A673 (cell line): ENCODE data around the gene PARP11.

Source experiments
- EZH2 ChIP-seq: fragments of 200-600 bp; sonication (generic); IDR thresholded peaks from 2 replicates; pipeline ENCODE4 v1.6.1; 2017; ENCODE audit warnings: borderline replicate concordance, low read depth, mild to moderate bottlenecking, mixed read lengths, antibody characterized with exemption, low read length; ENCODE audit not compliant: poor library complexity, severe bottlenecking
- TF ChIP-seq, protein P1 (sequence below): fragments of 300-800, 200-600 bp; sonication (generic); conservative IDR thresholded peaks from 2 replicates; pipeline ENCODE4 v1.5.1; 2017; ENCODE audit warnings: low read depth, mild to moderate bottlenecking, antibody characterized with exemption, low read length, moderate library complexity, mixed read lengths

DNA sequence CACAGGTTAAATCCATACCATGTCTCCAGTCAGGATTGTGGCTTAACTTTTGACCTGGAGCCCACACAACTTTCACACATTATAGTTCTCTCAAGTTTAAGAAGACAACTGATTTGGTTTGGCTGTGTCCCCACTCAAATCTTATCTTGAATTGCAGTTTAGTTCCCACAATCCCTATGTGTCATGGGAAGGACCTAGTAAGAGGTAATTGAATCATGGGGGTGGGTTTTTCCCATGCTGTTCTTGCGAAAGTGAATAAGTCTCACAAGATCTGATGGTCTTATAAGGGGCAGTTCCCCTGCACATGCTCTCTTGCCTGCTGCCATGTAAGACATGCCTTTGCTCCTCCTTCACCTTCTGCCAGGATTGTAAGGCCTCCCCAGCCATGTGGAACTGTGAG is 38.2 kb upstream of the PARP11 start:
- TF ChIP-seq, protein P1, sequence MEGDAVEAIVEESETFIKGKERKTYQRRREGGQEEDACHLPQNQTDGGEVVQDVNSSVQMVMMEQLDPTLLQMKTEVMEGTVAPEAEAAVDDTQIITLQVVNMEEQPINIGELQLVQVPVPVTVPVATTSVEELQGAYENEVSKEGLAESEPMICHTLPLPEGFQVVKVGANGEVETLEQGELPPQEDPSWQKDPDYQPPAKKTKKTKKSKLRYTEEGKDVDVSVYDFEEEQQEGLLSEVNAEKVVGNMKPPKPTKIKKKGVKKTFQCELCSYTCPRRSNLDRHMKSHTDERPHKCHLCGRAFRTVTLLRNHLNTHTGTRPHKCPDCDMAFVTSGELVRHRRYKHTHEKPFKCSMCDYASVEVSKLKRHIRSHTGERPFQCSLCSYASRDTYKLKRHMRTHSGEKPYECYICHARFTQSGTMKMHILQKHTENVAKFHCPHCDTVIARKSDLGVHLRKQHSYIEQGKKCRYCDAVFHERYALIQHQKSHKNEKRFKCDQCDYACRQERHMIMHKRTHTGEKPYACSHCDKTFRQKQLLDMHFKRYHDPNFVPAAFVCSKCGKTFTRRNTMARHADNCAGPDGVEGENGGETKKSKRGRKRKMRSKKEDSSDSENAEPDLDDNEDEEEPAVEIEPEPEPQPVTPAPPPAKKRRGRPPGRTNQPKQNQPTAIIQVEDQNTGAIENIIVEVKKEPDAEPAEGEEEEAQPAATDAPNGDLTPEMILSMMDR, result no peak
- no peak for TF ChIP-seq EZH2
